Measurements from ENCODE around the gene ARHGAP42.

The ARHGAP42 gene

DNA sequence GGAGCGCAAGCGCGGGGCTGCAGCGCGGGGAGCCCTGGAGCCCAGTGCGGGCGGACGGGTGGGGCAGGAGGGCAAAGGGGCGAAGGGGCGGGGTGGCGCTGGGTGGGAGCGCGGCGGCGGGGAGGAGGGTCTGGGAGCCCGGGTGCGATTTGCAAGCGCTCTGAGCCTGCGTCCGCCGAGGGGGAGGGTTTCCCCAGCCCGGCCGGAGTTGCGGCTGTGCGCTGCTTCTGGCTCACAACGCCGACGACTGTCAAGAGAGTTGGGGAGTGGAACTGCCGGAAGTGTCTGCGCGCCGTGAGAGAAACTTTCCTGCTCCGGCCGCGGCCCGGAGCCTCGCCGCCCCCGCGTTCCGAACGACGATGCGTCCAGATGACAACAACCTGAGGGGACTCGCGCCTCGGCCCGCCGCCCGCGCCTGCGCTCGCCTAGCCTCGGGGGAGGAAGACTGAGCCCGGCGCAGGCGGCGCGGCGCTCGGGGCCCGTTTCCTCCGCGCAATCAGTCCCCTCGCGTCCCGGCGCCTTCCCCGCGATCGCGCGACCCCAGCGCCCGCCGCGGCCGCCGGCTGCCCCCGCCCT, at the start of gene ARHGAP42:
TSS of gene ARHGAP42 (plus strand) at position 235 of the 576 bp plus-strand sequence. CDS start 391 bp downstream, outside the sequence.
- peak within 1 kb of the TSS; percentile 74 for H3K27ac ChIP-seq (ENCODE audit: low read depth, low read length)
- H3K4me1 ChIP-seq (ENCODE audit: control insufficient read depth in 1 of 2, insufficient read depth in 2 of 2, low read length in 2 of 2): peaks cover 14 to 27% of the 10 kb centered on the region in 2 donors
- no peaks in the 10 kb centered on the region for H3K27me3 ChIP-seq (ENCODE audit: control insufficient read depth in 1 of 2, insufficient read depth in 2 of 2, low read length in 2 of 2)
- H3K36me3 ChIP-seq (ENCODE audit: control insufficient read depth in 1 of 2, insufficient read depth in 2 of 2, low read length in 2 of 2): no peaks in the 10 kb centered on the region
- H3K9me3 ChIP-seq (ENCODE audit: control insufficient read depth in 1 of 2, low read length in 2 of 2): no peaks in the 10 kb centered on the region
- peak within 1 kb of the TSS; percentile 74 to 78 for H3K9ac ChIP-seq (ENCODE audit: low read depth in 1 of 2, low read length in 2 of 2)
- peak within 1 kb of the TSS; percentile 82 to 86 for H3K4me3 ChIP-seq (ENCODE audit: low read depth in 1 of 2, low read length in 2 of 2)

DNA sequence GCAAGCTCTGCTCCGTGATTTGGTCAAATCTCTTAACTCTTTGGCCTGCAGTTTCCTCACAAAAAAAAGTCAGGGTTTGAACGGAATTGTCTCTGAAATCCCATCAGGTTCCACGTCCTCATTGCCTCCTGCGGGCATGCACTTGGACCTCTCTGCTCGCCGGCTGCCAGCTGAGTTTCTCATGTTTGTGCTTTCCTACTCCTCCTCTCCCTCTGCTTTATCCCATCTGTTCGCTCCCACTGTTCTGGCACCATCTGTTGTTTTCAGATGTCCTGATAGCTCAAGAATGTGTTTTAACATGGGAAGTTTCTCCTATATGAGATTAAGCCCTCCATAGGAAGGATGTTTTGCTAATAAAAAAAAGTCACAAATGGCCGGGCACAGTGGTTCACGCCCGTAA, 49.4 kb upstream of the ARHGAP42 start:
- Histone ChIP-seq H3K36me3 (ENCODE audit: control insufficient read depth in 1 of 2, insufficient read depth in 2 of 2, low read length in 2 of 2) (no peaks in the 10 kb centered on the region), H3K9me3 (ENCODE audit: control insufficient read depth in 1 of 2, low read length in 2 of 2) (no peaks in the 10 kb centered on the region), H3K4me3 (ENCODE audit: low read depth in 1 of 2, low read length in 2 of 2) (no peak overlapping the region), H3K27ac (ENCODE audit: low read depth, low read length) (no peak overlapping the region), H3K9ac (ENCODE audit: low read depth in 1 of 2, low read length in 2 of 2) (no peak overlapping the region), H3K4me1 (ENCODE audit: control insufficient read depth in 1 of 2, insufficient read depth in 2 of 2, low read length in 2 of 2) (peaks cover 7 to 8% of the 10 kb centered on the region in 2 donors), H3K27me3 (ENCODE audit: control insufficient read depth in 1 of 2, insufficient read depth in 2 of 2, low read length in 2 of 2) (no peaks in the 10 kb centered on the region)

- Histone ChIP-seq H3K9me3 (ENCODE audit: control insufficient read depth in 1 of 2, low read length in 2 of 2) (no peaks in the 10 kb centered on the region), H3K36me3 (ENCODE audit: control insufficient read depth in 1 of 2, insufficient read depth in 2 of 2, low read length in 2 of 2) (no peaks in the 10 kb centered on the region), H3K4me3 (ENCODE audit: low read depth in 1 of 2, low read length in 2 of 2) (no peak overlapping the region), H3K27ac (ENCODE audit: low read depth, low read length) (no peak overlapping the region), H3K9ac (ENCODE audit: low read depth in 1 of 2, low read length in 2 of 2) (no peak overlapping the region), H3K4me1 (ENCODE audit: control insufficient read depth in 1 of 2, insufficient read depth in 2 of 2, low read length in 2 of 2) (no peaks in the 10 kb centered on the region), H3K27me3 (ENCODE audit: control insufficient read depth in 1 of 2, insufficient read depth in 2 of 2, low read length in 2 of 2) (no peaks in the 10 kb centered on the region)
Measured at GRCh38 chr11:100638648-100639047, 48.4 kb upstream of the ARHGAP42 start.

- Histone ChIP-seq H3K27ac (ENCODE audit: low read depth, low read length) (no peak overlapping the region), H3K27me3 (ENCODE audit: control insufficient read depth in 1 of 2, insufficient read depth in 2 of 2, low read length in 2 of 2) (no peaks in the 10 kb centered on the region), H3K4me1 (ENCODE audit: control insufficient read depth in 1 of 2, insufficient read depth in 2 of 2, low read length in 2 of 2) (no peaks in the 10 kb centered on the region), H3K36me3 (ENCODE audit: control insufficient read depth in 1 of 2, insufficient read depth in 2 of 2, low read length in 2 of 2) (no peaks in the 10 kb centered on the region), H3K9me3 (ENCODE audit: control insufficient read depth in 1 of 2, low read length in 2 of 2) (no peaks in the 10 kb centered on the region), H3K4me3 (ENCODE audit: low read depth in 1 of 2, low read length in 2 of 2) (no peak overlapping the region), H3K9ac (ENCODE audit: low read depth in 1 of 2, low read length in 2 of 2) (no peak overlapping the region)
Measured at GRCh38 chr11:100639140-100639539, 47.9 kb upstream of the ARHGAP42 start.

GRCh38 chr11:100640071-100640470, 47.0 kb upstream of the ARHGAP42 start:
- Histone ChIP-seq H3K27me3 (ENCODE audit: control insufficient read depth in 1 of 2, insufficient read depth in 2 of 2, low read length in 2 of 2) (no peaks in the 10 kb centered on the region), H3K27ac (ENCODE audit: low read depth, low read length) (no peak overlapping the region), H3K9ac (ENCODE audit: low read depth in 1 of 2, low read length in 2 of 2) (no peak overlapping the region), H3K4me1 (ENCODE audit: control insufficient read depth in 1 of 2, insufficient read depth in 2 of 2, low read length in 2 of 2) (no peaks in the 10 kb centered on the region), H3K9me3 (ENCODE audit: control insufficient read depth in 1 of 2, low read length in 2 of 2) (no peaks in the 10 kb centered on the region), H3K36me3 (ENCODE audit: control insufficient read depth in 1 of 2, insufficient read depth in 2 of 2, low read length in 2 of 2) (no peaks in the 10 kb centered on the region), H3K4me3 (ENCODE audit: low read depth in 1 of 2, low read length in 2 of 2) (no peak overlapping the region)

- H3K27me3 ChIP-seq (ENCODE audit: control insufficient read depth in 1 of 2, insufficient read depth in 2 of 2, low read length in 2 of 2): no peaks in the 10 kb centered on the region
- H3K4me1 ChIP-seq (ENCODE audit: control insufficient read depth in 1 of 2, insufficient read depth in 2 of 2, low read length in 2 of 2): no peaks in the 10 kb centered on the region
- H3K36me3 ChIP-seq (ENCODE audit: control insufficient read depth in 1 of 2, insufficient read depth in 2 of 2, low read length in 2 of 2): no peaks in the 10 kb centered on the region
- no peak overlapping the region for H3K4me3 ChIP-seq (ENCODE audit: low read depth in 1 of 2, low read length in 2 of 2)
- no peak overlapping the region for H3K27ac ChIP-seq (ENCODE audit: low read depth, low read length)
- H3K9ac ChIP-seq (ENCODE audit: low read depth in 1 of 2, low read length in 2 of 2): no peak overlapping the region
- H3K9me3 ChIP-seq (ENCODE audit: control insufficient read depth in 1 of 2, low read length in 2 of 2): no peaks in the 10 kb centered on the region
Measured at GRCh38 chr11:100640646-100641045, 46.4 kb upstream of the ARHGAP42 start.

DNA sequence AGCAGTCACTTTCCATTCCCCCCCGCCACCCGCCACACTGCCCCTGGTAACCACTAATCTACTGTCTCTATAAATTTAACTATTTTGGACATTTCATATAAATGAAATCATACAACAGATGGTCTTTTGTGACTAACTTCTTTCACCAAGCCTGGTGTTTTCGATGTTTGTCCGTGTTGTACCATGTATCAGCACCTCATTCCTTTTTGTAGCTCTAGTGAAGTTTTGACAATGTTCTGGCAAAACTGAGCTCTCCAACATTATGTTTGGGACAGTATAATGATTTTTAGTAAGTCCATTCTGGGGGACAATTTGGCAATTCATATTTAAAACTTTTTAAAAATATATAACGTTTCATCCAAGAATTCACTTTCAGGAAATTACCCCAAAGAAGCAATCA, 45.6 kb upstream of the ARHGAP42 start:
- no peaks in the 10 kb centered on the region for H3K4me1 ChIP-seq (ENCODE audit: control insufficient read depth in 1 of 2, insufficient read depth in 2 of 2, low read length in 2 of 2)

GRCh38 chr11:100646545-100646944, 40.5 kb upstream of the ARHGAP42 start:
- Histone ChIP-seq H3K36me3 (ENCODE audit: control insufficient read depth in 1 of 2, insufficient read depth in 2 of 2, low read length in 2 of 2) (no peaks in the 10 kb centered on the region), H3K27ac (ENCODE audit: low read depth, low read length) (no peak overlapping the region), H3K4me3 (ENCODE audit: low read depth in 1 of 2, low read length in 2 of 2) (no peak overlapping the region), H3K9ac (ENCODE audit: low read depth in 1 of 2, low read length in 2 of 2) (no peak overlapping the region), H3K9me3 (ENCODE audit: control insufficient read depth in 1 of 2, low read length in 2 of 2) (no peaks in the 10 kb centered on the region), H3K4me1 (ENCODE audit: control insufficient read depth in 1 of 2, insufficient read depth in 2 of 2, low read length in 2 of 2) (no peaks in the 10 kb centered on the region), H3K27me3 (ENCODE audit: control insufficient read depth in 1 of 2, insufficient read depth in 2 of 2, low read length in 2 of 2) (no peaks in the 10 kb centered on the region)

More for the DNA sequence above, 45.6 kb upstream of the ARHGAP42 start:
- H3K36me3 ChIP-seq (ENCODE audit: control insufficient read depth in 1 of 2, insufficient read depth in 2 of 2, low read length in 2 of 2): no peaks in the 10 kb centered on the region
- no peak overlapping the region for H3K9ac ChIP-seq (ENCODE audit: low read depth in 1 of 2, low read length in 2 of 2)
- H3K4me3 ChIP-seq (ENCODE audit: low read depth in 1 of 2, low read length in 2 of 2): no peak overlapping the region
- H3K27ac ChIP-seq (ENCODE audit: low read depth, low read length): no peak overlapping the region
- H3K27me3 ChIP-seq (ENCODE audit: control insufficient read depth in 1 of 2, insufficient read depth in 2 of 2, low read length in 2 of 2): no peaks in the 10 kb centered on the region
- no peaks in the 10 kb centered on the region for H3K9me3 ChIP-seq (ENCODE audit: control insufficient read depth in 1 of 2, low read length in 2 of 2)

DNA sequence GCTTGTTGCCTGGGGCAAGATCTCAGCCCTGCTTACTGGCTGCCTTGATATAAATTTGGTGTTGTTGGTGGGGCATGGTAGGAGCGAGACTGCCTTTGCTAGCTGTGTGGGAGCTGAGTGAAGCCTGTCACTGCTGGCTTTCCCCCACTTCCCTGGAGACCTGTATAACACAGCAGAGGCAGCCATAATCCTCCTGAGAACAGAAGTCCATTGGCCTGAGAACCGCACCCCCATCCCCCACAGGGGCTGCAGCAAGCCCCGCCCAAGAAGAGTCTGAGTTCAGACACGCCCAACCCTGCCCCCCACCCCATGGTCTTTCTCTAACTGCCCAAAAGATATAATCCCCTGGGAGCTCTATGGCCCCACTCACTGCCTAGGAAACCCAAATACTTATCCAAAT, 39.2 kb upstream of the ARHGAP42 start:
- H3K9ac ChIP-seq (ENCODE audit: low read depth in 1 of 2, low read length in 2 of 2): no peak overlapping the region
- H3K36me3 ChIP-seq (ENCODE audit: control insufficient read depth in 1 of 2, insufficient read depth in 2 of 2, low read length in 2 of 2): no peaks in the 10 kb centered on the region
- no peak overlapping the region for H3K4me3 ChIP-seq (ENCODE audit: low read depth in 1 of 2, low read length in 2 of 2)
- H3K4me1 ChIP-seq (ENCODE audit: control insufficient read depth in 1 of 2, insufficient read depth in 2 of 2, low read length in 2 of 2): no peaks in the 10 kb centered on the region
- H3K27ac ChIP-seq (ENCODE audit: low read depth, low read length): no peak overlapping the region
- H3K9me3 ChIP-seq (ENCODE audit: control insufficient read depth in 1 of 2, low read length in 2 of 2): no peaks in the 10 kb centered on the region
- no peaks in the 10 kb centered on the region for H3K27me3 ChIP-seq (ENCODE audit: control insufficient read depth in 1 of 2, insufficient read depth in 2 of 2, low read length in 2 of 2)

DNA sequence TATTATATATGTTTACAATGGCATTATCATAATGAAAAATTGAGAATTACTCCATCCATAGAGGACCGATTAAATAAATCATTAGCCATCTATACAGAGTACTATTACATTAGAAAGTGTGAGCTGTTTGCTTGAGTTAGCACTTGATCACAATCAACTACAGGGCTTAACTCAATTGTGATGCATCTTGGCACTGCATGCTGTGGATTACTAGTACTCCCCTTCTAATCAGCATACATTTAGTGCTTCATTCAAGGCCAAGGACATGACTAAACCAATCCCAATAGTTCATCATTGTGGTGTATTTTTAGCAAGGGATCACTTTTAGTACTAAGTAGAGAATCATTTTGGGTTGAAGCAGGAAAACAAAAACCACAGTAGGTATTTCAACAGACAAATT, 23.5 kb upstream of the ARHGAP42 start:
- Histone ChIP-seq H3K9me3 (ENCODE audit: control insufficient read depth in 1 of 2, low read length in 2 of 2) (no peaks in the 10 kb centered on the region), H3K9ac (ENCODE audit: low read depth in 1 of 2, low read length in 2 of 2) (no peak overlapping the region), H3K27me3 (ENCODE audit: control insufficient read depth in 1 of 2, insufficient read depth in 2 of 2, low read length in 2 of 2) (no peaks in the 10 kb centered on the region), H3K27ac (ENCODE audit: low read depth, low read length) (no peak overlapping the region), H3K4me1 (ENCODE audit: control insufficient read depth in 1 of 2, insufficient read depth in 2 of 2, low read length in 2 of 2) (no peaks in the 10 kb centered on the region), H3K4me3 (ENCODE audit: low read depth in 1 of 2, low read length in 2 of 2) (no peak overlapping the region), H3K36me3 (ENCODE audit: control insufficient read depth in 1 of 2, insufficient read depth in 2 of 2, low read length in 2 of 2) (no peaks in the 10 kb centered on the region)

DNA sequence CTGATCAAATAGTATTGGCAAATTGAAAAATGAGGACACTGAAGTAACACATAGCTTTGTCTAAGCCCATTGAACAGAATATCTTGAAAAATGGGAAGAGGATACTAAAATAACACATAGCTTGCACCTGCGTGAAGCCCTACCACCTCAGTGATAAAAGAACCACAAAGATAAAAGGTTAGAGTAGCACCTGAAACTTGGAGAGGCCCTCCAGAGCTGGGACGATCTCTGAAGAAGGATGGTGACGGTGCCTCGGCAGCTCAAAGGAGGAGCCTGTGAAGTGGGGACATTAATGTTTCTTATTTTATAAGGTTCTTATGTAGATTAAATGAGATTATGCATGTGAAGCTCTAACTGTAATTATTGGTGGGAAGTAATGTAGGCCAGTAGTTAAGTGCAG, 23.1 kb upstream of the ARHGAP42 start:
- no peaks in the 10 kb centered on the region for H3K4me1 ChIP-seq (ENCODE audit: control insufficient read depth in 1 of 2, insufficient read depth in 2 of 2, low read length in 2 of 2)
- no peak overlapping the region for H3K27ac ChIP-seq (ENCODE audit: low read depth, low read length)
- H3K4me3 ChIP-seq (ENCODE audit: low read depth in 1 of 2, low read length in 2 of 2): no peak overlapping the region
- no peaks in the 10 kb centered on the region for H3K27me3 ChIP-seq (ENCODE audit: control insufficient read depth in 1 of 2, insufficient read depth in 2 of 2, low read length in 2 of 2)
- no peaks in the 10 kb centered on the region for H3K9me3 ChIP-seq (ENCODE audit: control insufficient read depth in 1 of 2, low read length in 2 of 2)
- H3K9ac ChIP-seq (ENCODE audit: low read depth in 1 of 2, low read length in 2 of 2): no peak overlapping the region
- H3K36me3 ChIP-seq (ENCODE audit: control insufficient read depth in 1 of 2, insufficient read depth in 2 of 2, low read length in 2 of 2): no peaks in the 10 kb centered on the region

Measured in duodenal mucosa (tissue), 2 donors.